HepG2 (cell line): ENCODE data around the gene TMEM14C. TPM values are rescaled to one million over a fixed set of nuclear protein-coding genes. Genes with fewer than 3 reads are reported as not detected.

ENCODE experiments used
- ELF4 ChIP-seq: sonication (generic); formaldehyde crosslinking; IDR thresholded peaks from 2 replicates; pipeline ENCODE4 v1.5.0; 2020; ENCODE audit warnings: missing genetic modification reagents, mild to moderate bottlenecking, moderate library complexity, borderline replicate concordance
- HNRNPL ChIP-seq: fragments of 200-400 bp; formaldehyde crosslinking; IDR thresholded peaks from 2 replicates; pipeline ENCODE4 v1.6.1; 2017; ENCODE audit warnings: mild to moderate bottlenecking, low read depth, low read length
- IRF2 ChIP-seq: IDR thresholded peaks from 2 replicates; pipeline ENCODE4 v1.6.1; 2018; ENCODE audit warnings: missing genetic modification reagents, missing compliant biosample characterization
- NFIC ChIP-seq: IDR thresholded peaks from 2 replicates; pipeline ENCODE4 v1.6.1; 2012; ENCODE audit warnings: mild to moderate bottlenecking, low read length, inconsistent platforms
- REXO4 ChIP-seq: sonication (generic); formaldehyde crosslinking; IDR thresholded peaks from 2 replicates; pipeline ENCODE4 v1.8.0; 2022; ENCODE audit warnings: missing genetic modification reagents, mild to moderate bottlenecking, borderline replicate concordance
- TOE1 ChIP-seq: sonication (generic); formaldehyde crosslinking; IDR thresholded peaks from 2 replicates; pipeline ENCODE4 v1.4.0; 2020; ENCODE audit warnings: mild to moderate bottlenecking, missing genetic modification reagents
- ZFY ChIP-seq: sonication (generic); formaldehyde crosslinking; IDR thresholded peaks from 2 replicates; pipeline ENCODE4 v1.4.0; 2020; ENCODE audit warnings: missing genetic modification reagents
- ZNF12 ChIP-seq: sonication (generic); formaldehyde crosslinking; IDR thresholded peaks from 2 replicates; pipeline ENCODE4 v1.5.0; 2020; ENCODE audit warnings: missing genetic modification reagents
- ZNF121 ChIP-seq: sonication (generic); formaldehyde crosslinking; IDR thresholded peaks from 2 replicates; pipeline ENCODE4 v1.5.0; 2020; ENCODE audit warnings: mild to moderate bottlenecking, missing genetic modification reagents
- ZNF343 ChIP-seq: sonication (generic); formaldehyde crosslinking; IDR thresholded peaks from 2 replicates; pipeline ENCODE4 v1.4.0; 2020; ENCODE audit warnings: mild to moderate bottlenecking, missing genetic modification reagents
- ZNF572 ChIP-seq: sonication (generic); formaldehyde crosslinking; IDR thresholded peaks from 2 replicates; pipeline ENCODE4 v1.5.1; 2020; ENCODE audit warnings: mild to moderate bottlenecking, missing genetic modification reagents
- ZSCAN22 ChIP-seq: sonication (generic); formaldehyde crosslinking; IDR thresholded peaks from 2 replicates; pipeline ENCODE4 v1.4.0; 2020; ENCODE audit warnings: mild to moderate bottlenecking, missing genetic modification reagents
- polyA plus RNA-seq, 8 experiments: library from polyadenylated mRNA; depleted of rRNA in 3 of 8; stranded (reverse) in 7 of 8; unstranded in 1 of 8; fragments of >200 nt; fragmentation: Illumina TruSeq in 4 of 8; extraction: Trizol in 4 of 8; gene quantifications; 2 replicates each; pipeline versions ENCODE4 v1.2.1 to v1.2.3, GENCODE V29; 2011 to 2016; ENCODE audit warnings: low read depth in 4 of 8, missing spikeins in 1 of 8, mixed read lengths in 1 of 8; ENCODE audit not compliant: insufficient read depth in 1 of 8
- total RNA-seq, 5 experiments: library from RNA; depleted of rRNA; stranded (reverse); fragments of >200 nt; fragmentation: Illumina TruSeq; extraction: Trizol; gene quantifications; 2 replicates each; pipeline ENCODE4 v1.2.3, GENCODE V29; 2016; ENCODE audit warnings: low read depth in 1 of 5
- TF ChIP-seq, protein P1 (sequence below): sonication (generic); formaldehyde crosslinking; IDR thresholded peaks from 2 replicates; pipeline ENCODE4 v1.5.1; 2020; ENCODE audit warnings: mild to moderate bottlenecking, missing genetic modification reagents
- TF ChIP-seq, protein P2 (sequence below): sonication (generic); formaldehyde crosslinking; IDR thresholded peaks from 2 replicates; pipeline ENCODE4 v1.4.0; 2020; ENCODE audit warnings: missing genetic modification reagents, mild to moderate bottlenecking, borderline replicate concordance
- TF ChIP-seq, protein P3 (sequence below): sonication (generic); formaldehyde crosslinking; IDR thresholded peaks from 2 replicates; pipeline ENCODE4 v1.4.0; 2020; ENCODE audit warnings: missing genetic modification reagents
- TF ChIP-seq, protein P4 (sequence below): sonication (generic); formaldehyde crosslinking; IDR thresholded peaks from 2 replicates; pipeline ENCODE4 v1.5.0; 2020; ENCODE audit warnings: missing genetic modification reagents
- TF ChIP-seq, protein P5 (sequence below): sonication (generic); formaldehyde crosslinking; IDR thresholded peaks from 2 replicates; pipeline ENCODE4 v1.4.0; 2020; ENCODE audit warnings: missing genetic modification reagents, mild to moderate bottlenecking, borderline replicate concordance

Gene TMEM14C
- total and polyA plus RNA-seq, 2 of the 13 experiments (the other 11 are each of a cell fraction or from before 2014, with no cell fraction given), result 184 TPM

DNA sequence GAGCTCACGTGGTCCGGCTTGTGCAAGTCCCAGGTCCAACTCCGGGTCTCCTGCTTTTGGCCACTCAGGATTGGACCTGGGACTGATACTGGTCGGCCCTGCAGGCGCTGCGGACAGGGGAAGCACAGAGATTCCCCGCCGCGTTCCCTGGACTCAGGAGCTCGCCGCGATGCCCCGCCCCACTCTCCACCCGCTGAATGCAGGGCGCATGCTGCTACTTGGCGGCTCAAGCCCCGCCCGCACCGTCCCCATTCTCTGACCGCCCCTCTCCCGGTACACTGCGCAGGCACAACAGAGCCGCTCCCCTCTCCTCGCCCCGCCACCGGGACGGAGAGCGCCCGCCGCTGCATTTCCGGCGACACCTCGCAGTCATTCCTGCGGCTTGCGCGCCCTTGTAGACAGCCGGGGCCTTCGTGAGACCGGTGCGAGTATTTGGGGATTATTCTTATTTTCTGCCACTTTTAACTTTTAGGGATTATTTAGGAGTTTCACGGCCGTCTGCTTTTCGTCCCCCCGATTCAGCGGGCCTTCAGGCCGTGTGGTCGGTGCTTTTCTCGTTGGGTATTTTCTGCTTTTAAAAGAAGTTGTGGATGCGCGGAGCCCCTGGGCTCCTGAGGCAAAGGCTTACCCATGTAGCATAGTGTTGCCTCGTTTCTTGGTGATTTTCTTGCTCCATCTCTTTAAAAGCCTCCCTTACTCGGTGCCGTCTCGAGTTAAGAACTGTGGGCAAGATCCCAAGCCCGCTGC is at the start of gene TMEM14C (continued):
- TF ChIP-seq ZFY (CRISPR knock-in tag) (peak; percentile 84), ZNF343 (CRISPR knock-in tag) (peak; percentile 97), IRF2 (CRISPR knock-in tag) (peak; percentile 88), ZSCAN22 (CRISPR knock-in tag) (peak; percentile 77; the same call in 1 of the 2 replicates), NFIC (no peak), HNRNPL (0 out of 2 replicates have a peak, but pooled peaks have one; percentile 52), ELF4 (CRISPR knock-in tag) (no peak), TOE1 (CRISPR knock-in tag) (no peak), ZNF12 (CRISPR knock-in tag) (peak; percentile 79; the same call in 1 of the 2 replicates), ZNF121 (CRISPR knock-in tag) (peak; percentile 90), REXO4 (CRISPR knock-in tag) (no peak), ZNF572 (0 out of 2 replicates have a peak, but pooled peaks have one; percentile 62)
- TF ChIP-seq, protein P1, sequence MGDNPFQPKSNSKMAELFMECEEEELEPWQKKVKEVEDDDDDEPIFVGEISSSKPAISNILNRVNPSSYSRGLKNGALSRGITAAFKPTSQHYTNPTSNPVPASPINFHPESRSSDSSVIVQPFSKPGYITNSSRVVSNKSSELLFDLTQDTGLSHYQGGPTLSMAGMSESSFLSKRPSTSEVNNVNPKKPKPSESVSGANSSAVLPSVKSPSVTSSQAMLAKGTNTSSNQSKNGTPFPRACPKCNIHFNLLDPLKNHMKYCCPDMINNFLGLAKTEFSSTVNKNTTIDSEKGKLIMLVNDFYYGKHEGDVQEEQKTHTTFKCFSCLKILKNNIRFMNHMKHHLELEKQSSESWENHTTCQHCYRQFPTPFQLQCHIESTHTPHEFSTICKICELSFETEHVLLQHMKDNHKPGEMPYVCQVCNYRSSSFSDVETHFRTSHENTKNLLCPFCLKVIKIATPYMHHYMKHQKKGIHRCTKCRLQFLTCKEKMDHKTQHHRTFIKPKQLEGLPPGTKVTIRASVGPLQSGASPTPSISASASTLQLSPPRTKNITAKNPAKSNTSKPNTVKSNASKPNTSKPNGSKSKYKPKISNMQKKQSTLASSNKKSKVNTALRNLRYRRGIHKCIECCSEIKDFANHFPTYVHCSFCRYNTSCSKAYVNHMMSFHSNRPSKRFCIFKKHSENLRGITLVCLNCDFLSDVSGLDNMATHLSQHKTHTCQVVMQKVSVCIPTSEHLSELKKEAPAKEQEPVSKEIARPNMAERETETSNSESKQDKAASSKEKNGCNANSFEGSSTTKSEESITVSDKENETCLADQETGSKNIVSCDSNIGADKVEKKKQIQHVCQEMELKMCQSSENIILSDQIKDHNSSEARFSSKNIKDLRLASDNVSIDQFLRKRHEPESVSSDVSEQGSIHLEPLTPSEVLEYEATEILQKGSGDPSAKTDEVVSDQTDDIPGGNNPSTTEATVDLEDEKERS (CRISPR knock-in tag), result peak; percentile 83
- TF ChIP-seq, protein P2, sequence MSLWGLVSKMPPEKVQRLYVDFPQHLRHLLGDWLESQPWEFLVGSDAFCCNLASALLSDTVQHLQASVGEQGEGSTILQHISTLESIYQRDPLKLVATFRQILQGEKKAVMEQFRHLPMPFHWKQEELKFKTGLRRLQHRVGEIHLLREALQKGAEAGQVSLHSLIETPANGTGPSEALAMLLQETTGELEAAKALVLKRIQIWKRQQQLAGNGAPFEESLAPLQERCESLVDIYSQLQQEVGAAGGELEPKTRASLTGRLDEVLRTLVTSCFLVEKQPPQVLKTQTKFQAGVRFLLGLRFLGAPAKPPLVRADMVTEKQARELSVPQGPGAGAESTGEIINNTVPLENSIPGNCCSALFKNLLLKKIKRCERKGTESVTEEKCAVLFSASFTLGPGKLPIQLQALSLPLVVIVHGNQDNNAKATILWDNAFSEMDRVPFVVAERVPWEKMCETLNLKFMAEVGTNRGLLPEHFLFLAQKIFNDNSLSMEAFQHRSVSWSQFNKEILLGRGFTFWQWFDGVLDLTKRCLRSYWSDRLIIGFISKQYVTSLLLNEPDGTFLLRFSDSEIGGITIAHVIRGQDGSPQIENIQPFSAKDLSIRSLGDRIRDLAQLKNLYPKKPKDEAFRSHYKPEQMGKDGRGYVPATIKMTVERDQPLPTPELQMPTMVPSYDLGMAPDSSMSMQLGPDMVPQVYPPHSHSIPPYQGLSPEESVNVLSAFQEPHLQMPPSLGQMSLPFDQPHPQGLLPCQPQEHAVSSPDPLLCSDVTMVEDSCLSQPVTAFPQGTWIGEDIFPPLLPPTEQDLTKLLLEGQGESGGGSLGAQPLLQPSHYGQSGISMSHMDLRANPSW (CRISPR knock-in tag), result peak; percentile 90; the same call in 1 of the 2 replicates
- TF ChIP-seq, protein P3, sequence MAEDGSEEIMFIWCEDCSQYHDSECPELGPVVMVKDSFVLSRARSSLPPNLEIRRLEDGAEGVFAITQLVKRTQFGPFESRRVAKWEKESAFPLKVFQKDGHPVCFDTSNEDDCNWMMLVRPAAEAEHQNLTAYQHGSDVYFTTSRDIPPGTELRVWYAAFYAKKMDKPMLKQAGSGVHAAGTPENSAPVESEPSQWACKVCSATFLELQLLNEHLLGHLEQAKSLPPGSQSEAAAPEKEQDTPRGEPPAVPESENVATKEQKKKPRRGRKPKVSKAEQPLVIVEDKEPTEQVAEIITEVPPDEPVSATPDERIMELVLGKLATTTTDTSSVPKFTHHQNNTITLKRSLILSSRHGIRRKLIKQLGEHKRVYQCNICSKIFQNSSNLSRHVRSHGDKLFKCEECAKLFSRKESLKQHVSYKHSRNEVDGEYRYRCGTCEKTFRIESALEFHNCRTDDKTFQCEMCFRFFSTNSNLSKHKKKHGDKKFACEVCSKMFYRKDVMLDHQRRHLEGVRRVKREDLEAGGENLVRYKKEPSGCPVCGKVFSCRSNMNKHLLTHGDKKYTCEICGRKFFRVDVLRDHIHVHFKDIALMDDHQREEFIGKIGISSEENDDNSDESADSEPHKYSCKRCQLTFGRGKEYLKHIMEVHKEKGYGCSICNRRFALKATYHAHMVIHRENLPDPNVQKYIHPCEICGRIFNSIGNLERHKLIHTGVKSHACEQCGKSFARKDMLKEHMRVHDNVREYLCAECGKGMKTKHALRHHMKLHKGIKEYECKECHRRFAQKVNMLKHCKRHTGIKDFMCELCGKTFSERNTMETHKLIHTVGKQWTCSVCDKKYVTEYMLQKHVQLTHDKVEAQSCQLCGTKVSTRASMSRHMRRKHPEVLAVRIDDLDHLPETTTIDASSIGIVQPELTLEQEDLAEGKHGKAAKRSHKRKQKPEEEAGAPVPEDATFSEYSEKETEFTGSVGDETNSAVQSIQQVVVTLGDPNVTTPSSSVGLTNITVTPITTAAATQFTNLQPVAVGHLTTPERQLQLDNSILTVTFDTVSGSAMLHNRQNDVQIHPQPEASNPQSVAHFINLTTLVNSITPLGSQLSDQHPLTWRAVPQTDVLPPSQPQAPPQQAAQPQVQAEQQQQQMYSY, result 0 out of 2 replicates have a peak, but pooled peaks have one; percentile 2
- TF ChIP-seq, protein P4, sequence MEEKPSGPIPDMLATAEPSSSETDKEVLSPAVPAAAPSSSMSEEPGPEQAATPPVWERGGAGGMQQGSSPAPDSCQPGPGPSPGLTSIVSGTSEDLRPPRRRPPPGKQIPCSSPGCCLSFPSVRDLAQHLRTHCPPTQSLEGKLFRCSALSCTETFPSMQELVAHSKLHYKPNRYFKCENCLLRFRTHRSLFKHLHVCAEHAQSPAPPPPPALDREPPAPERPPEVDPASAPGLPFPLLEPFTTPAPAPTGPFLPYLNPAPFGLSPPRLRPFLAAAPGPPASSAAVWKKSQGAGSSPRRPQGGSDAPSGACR, result peak; percentile 89
- TF ChIP-seq, protein P5, sequence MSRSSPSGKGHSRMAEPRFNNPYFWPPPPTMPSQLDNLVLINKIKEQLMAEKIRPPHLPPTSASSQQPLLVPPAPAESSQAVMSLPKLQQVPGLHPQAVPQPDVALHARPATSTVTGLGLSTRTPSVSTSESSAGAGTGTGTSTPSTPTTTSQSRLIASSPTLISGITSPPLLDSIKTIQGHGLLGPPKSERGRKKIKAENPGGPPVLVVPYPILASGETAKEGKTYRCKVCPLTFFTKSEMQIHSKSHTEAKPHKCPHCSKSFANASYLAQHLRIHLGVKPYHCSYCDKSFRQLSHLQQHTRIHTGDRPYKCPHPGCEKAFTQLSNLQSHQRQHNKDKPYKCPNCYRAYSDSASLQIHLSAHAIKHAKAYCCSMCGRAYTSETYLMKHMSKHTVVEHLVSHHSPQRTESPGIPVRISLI (CRISPR knock-in tag), result peak; percentile 74; the same call in 1 of the 2 replicates
